HepG2 (cell line): ENCODE measurements around the gene CACNA1G. TPM values are rescaled to one million over a fixed set of nuclear protein-coding genes. Genes with fewer than 3 reads are reported as not detected.
A peak's percentile ranks its signal among the peaks of the same experiment; 100 is the strongest.

Experiments
- ETV6 ChIP-seq: sonication (generic); formaldehyde crosslinking; conservative IDR thresholded peaks from 2 replicates; pipeline ENCODE4 v1.4.0; 2020; ENCODE audit warnings: missing genetic modification reagents
- JARID2 ChIP-seq: sonication (generic); formaldehyde crosslinking; IDR thresholded peaks from 2 replicates; pipeline ENCODE4 v1.8.1; 2023; ENCODE audit warnings: missing genetic modification reagents, inconsistent platforms; ENCODE audit not compliant: insufficient replicate concordance
- PBX2 ChIP-seq: IDR thresholded peaks from 2 replicates; pipeline ENCODE4 v1.6.1; 2016; ENCODE audit warnings: control low read depth
- RERE ChIP-seq: IDR thresholded peaks from 2 replicates; pipeline ENCODE4 v1.6.1; 2016; ENCODE audit warnings: low read depth, missing genetic modification reagents, missing compliant biosample characterization
- SNAPC4 ChIP-seq: sonication (generic); formaldehyde crosslinking; IDR thresholded peaks from 2 replicates; pipeline ENCODE4 v1.4.0; 2020; ENCODE audit warnings: mild to moderate bottlenecking, missing genetic modification reagents
- ZBTB33 ChIP-seq: sonication (generic); formaldehyde crosslinking; IDR thresholded peaks from 2 replicates; pipeline ENCODE4 v1.4.0; 2020; ENCODE audit warnings: missing genetic modification reagents
- ZNF12 ChIP-seq: sonication (generic); formaldehyde crosslinking; IDR thresholded peaks from 2 replicates; pipeline ENCODE4 v1.5.0; 2020; ENCODE audit warnings: missing genetic modification reagents
- ZNF335 ChIP-seq: sonication (generic); formaldehyde crosslinking; IDR thresholded peaks from 2 replicates; pipeline ENCODE4 v1.4.0; 2020; ENCODE audit warnings: missing genetic modification reagents
- ZNF431 ChIP-seq: sonication (generic); formaldehyde crosslinking; IDR thresholded peaks from 2 replicates; pipeline ENCODE4 v1.9.0; 2022; ENCODE audit warnings: missing genetic modification reagents, low read depth, mild to moderate bottlenecking, borderline replicate concordance
- ZNF446 ChIP-seq: sonication (generic); formaldehyde crosslinking; IDR thresholded peaks from 2 replicates; pipeline ENCODE4 v1.5.0; 2020; ENCODE audit warnings: mild to moderate bottlenecking, missing genetic modification reagents
- ZNF607 ChIP-seq: sonication (generic); formaldehyde crosslinking; IDR thresholded peaks from 2 replicates; pipeline ENCODE4 v1.5.1; 2020; ENCODE audit warnings: missing genetic modification reagents, mild to moderate bottlenecking, borderline replicate concordance
- polyA plus RNA-seq, 8 experiments: library from polyadenylated mRNA; depleted of rRNA in 3 of 8; stranded (reverse) in 7 of 8; unstranded in 1 of 8; fragments of >200 nt; fragmentation: Illumina TruSeq in 4 of 8; extraction: Trizol in 4 of 8; gene quantifications; 2 replicates each; pipeline versions ENCODE4 v1.2.1 to v1.2.3, GENCODE V29; 2011 to 2016; ENCODE audit warnings: low read depth in 4 of 8, missing spikeins in 1 of 8, mixed read lengths in 1 of 8; ENCODE audit not compliant: insufficient read depth in 1 of 8
- total RNA-seq, 5 experiments: library from RNA; depleted of rRNA; stranded (reverse); fragments of >200 nt; fragmentation: Illumina TruSeq; extraction: Trizol; gene quantifications; 2 replicates each; pipeline ENCODE4 v1.2.3, GENCODE V29; 2016; ENCODE audit warnings: low read depth in 1 of 5

Gene CACNA1G
- total and polyA plus RNA-seq, 2 of the 13 experiments (the other 11 are each of a cell fraction or from before 2014, with no cell fraction given), result 0.02 TPM; not detected in 1

- TF ChIP-seq SNAPC4 (no peak), JARID2 (CRISPR knock-in tag) (no peak), ZBTB33 (CRISPR knock-in tag) (no peak), ZNF335 (CRISPR knock-in tag) (0 out of 2 replicates have a peak, but pooled peaks have one; percentile 4), ZNF12 (0 out of 2 replicates have a peak, but pooled peaks have one; percentile 35), PBX2 (no peak), ZNF431 (CRISPR knock-in tag) (no peak), ZNF607 (CRISPR knock-in tag) (no peak), ETV6 (CRISPR knock-in tag) (no peak), ZNF446 (CRISPR knock-in tag) (no peak), RERE (CRISPR knock-in tag) (0 out of 2 replicates have a peak, but pooled peaks have one; percentile 9)
Observed at GRCh38 chr17:50634915-50635731, 74.6 kb downstream of the CACNA1G start (continued).
